ENCODE measurements around the gene RPL38. TPM values are rescaled to one million over a fixed set of nuclear protein-coding genes. Genes with fewer than 3 reads are reported as not detected.

RPL38 gene
- total RNA-seq, 6 experiments from 2014 or later = 161 to 313 (median 282) TPM

- DNase-seq = no peak
- no peaks in the 10 kb centered on the region for H3K4me1 ChIP-seq
- H3K27ac ChIP-seq = no peak overlapping the region
- no peak overlapping the region for H3K4me3 ChIP-seq
- intact Hi-C loops (cut with DNase I) = no loop called here
- TF ChIP-seq POLR2A (IDR thresholded peaks at IDR 0.05) = no peak
- no peak for TF ChIP-seq CTCF (IDR thresholded peaks at IDR 0.05)
- no peak for ATAC-seq
- no peaks in the 10 kb centered on the region for H3K27me3 ChIP-seq
- H3K9me3 ChIP-seq = no peaks in the 10 kb centered on the region
- no peaks in the 10 kb centered on the region for H3K36me3 ChIP-seq
- WGBS (ENCODE audit: insufficient coverage, low coverage, low lambda C conversion rate, missing lambda C conversion rate) = 80% methylated on average over 1 of the region's 13 CpGs
Observed at GRCh38 chr17:74253036-74253435, 49.6 kb downstream of the RPL38 start.

- no peak overlapping the region for H3K4me3 ChIP-seq
- no peaks in the 10 kb centered on the region for H3K4me1 ChIP-seq
- H3K27ac ChIP-seq = no peak overlapping the region
- no peaks in the 10 kb centered on the region for H3K27me3 ChIP-seq
- intact Hi-C loops (cut with DNase I) = no loop called here
- 55% methylated on average over 3 of the region's 10 CpGs for WGBS (ENCODE audit: insufficient coverage, low coverage, low lambda C conversion rate, missing lambda C conversion rate)
- no peak for TF ChIP-seq POLR2A (IDR thresholded peaks at IDR 0.05)
- TF ChIP-seq CTCF (IDR thresholded peaks at IDR 0.05) = no peak
- ATAC-seq (no peak), DNase-seq (no peak)
- no peaks in the 10 kb centered on the region for H3K9me3 ChIP-seq
- H3K36me3 ChIP-seq = no peaks in the 10 kb centered on the region
Observed at GRCh38 chr17:74257311-74257710, 53.8 kb downstream of the RPL38 start.

GRCh38 chr17:74259667-74260524 lies 56.4 kb downstream of the RPL38 start:
- Histone ChIP-seq H3K27me3 (no peaks in the 10 kb centered on the region), H3K9me3 (no peaks in the 10 kb centered on the region), H3K4me3 (no peak overlapping the region), H3K27ac (no peak overlapping the region), H3K4me1 (no peaks in the 10 kb centered on the region), H3K36me3 (no peaks in the 10 kb centered on the region)
- TF ChIP-seq POLR2A (IDR thresholded peaks at IDR 0.05) (no peak), CTCF (IDR thresholded peaks at IDR 0.05) (no peak)
- WGBS (ENCODE audit: insufficient coverage, low coverage, low lambda C conversion rate, missing lambda C conversion rate) = 37% methylated on average over 6 of the region's 21 CpGs
- DNase-seq (no peak), ATAC-seq (no peak)
- intact Hi-C loops (cut with DNase I) = no loop called here

Other genes with a start within 250 kb of the RPL38 start
- 1 to 10 TPM in 3 of 6 experiments, under 1 TPM in 3; 0.60 to 1.8 (median 1.3) TPM for gene TTYH2, start 9.9 kb downstream of the RPL38 start, total RNA-seq
- gene DNAI2, start 70.6 kb downstream of the RPL38 start, total RNA-seq = not detected
- 1 to 10 TPM in 1 of 6 experiments, under 1 TPM in 5; 0.31 to 1.1 (median 0.64) TPM for gene KIF19, start 122.5 kb downstream of the RPL38 start, total RNA-seq
- gene BTBD17, start 158.2 kb downstream of the RPL38 start, total RNA-seq = not detected
- under 1 TPM in 1 of 6 experiments, not detected in 5; 0.24 TPM for gene GPR142, start 163.8 kb downstream of the RPL38 start, total RNA-seq
- 100 to 1,000 TPM; 120 to 215 (median 131) TPM for gene GPRC5C, start 228.4 kb downstream of the RPL38 start, total RNA-seq

Measured in right lobe of liver (tissue), 6 donors.